IPS-20b (cell line): ENCODE results near the gene ZBTB46.

Source experiments
- H3K27ac ChIP-seq: one replicate; pipeline ENCODE4 v1.5.1; 2013; ENCODE audit warnings: low read length
- H3K27me3 ChIP-seq: 2 replicates; pipeline ENCODE4 v1.6.1; 2013; ENCODE audit warnings: mild to moderate bottlenecking, low read length, inconsistent platforms; ENCODE audit not compliant: insufficient read depth
- H3K36me3 ChIP-seq: 2 replicates; pipeline ENCODE4 v1.6.1; 2013; ENCODE audit warnings: low read depth, mild to moderate bottlenecking, inconsistent platforms, low read length, moderate library complexity; ENCODE audit not compliant: insufficient read depth
- H3K4me1 ChIP-seq: 2 replicates; pipeline ENCODE4 v1.6.1; 2013; ENCODE audit warnings: mild to moderate bottlenecking, control low read depth, inconsistent platforms, low read length, moderate library complexity; ENCODE audit not compliant: insufficient read depth
- H3K4me3 ChIP-seq: 2 replicates; pipeline ENCODE4 v1.5.1; 2013; ENCODE audit warnings: mild to moderate bottlenecking, low read length, inconsistent platforms
- H3K9ac ChIP-seq: 2 replicates; pipeline ENCODE4 v1.6.1; 2013; ENCODE audit warnings: low read depth, mild to moderate bottlenecking, inconsistent platforms, low read length, moderate library complexity
- H3K9me3 ChIP-seq: 2 replicates; pipeline ENCODE4 v1.6.1; 2013; ENCODE audit warnings: mild to moderate bottlenecking, low read depth, low read length, inconsistent platforms; ENCODE audit not compliant: insufficient read depth

The ZBTB46 gene

DNA sequence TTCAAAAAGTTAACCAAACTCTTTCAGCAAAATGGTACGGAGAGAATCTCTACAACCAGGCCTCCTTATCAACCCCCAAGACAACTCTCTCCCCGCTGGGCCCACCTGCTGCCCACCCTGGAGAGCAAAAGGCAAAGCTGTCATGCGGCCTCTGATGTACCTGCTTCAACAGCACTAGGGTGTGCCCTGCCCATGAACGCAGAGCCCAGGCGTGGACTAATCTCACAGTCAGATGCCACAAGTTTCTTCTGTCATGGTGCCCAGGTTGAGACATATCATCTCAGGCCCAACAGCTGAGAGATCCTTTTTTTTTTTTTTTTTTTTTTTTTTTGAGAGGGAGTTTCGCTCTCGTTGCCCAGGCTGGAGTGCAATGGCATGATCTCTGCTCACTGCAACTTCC lies 65.2 kb downstream of the ZBTB46 start:
- H3K9me3 ChIP-seq = no peaks in the 10 kb centered on the region
- H3K27ac ChIP-seq = no peak overlapping the region
- H3K4me1 ChIP-seq = no peaks in the 10 kb centered on the region
- H3K9ac ChIP-seq = no peak overlapping the region
- no peaks in the 10 kb centered on the region for H3K27me3 ChIP-seq
- no peak overlapping the region for H3K4me3 ChIP-seq
- H3K36me3 ChIP-seq = no peaks in the 10 kb centered on the region; the same call in 1 of the 2 replicates

DNA sequence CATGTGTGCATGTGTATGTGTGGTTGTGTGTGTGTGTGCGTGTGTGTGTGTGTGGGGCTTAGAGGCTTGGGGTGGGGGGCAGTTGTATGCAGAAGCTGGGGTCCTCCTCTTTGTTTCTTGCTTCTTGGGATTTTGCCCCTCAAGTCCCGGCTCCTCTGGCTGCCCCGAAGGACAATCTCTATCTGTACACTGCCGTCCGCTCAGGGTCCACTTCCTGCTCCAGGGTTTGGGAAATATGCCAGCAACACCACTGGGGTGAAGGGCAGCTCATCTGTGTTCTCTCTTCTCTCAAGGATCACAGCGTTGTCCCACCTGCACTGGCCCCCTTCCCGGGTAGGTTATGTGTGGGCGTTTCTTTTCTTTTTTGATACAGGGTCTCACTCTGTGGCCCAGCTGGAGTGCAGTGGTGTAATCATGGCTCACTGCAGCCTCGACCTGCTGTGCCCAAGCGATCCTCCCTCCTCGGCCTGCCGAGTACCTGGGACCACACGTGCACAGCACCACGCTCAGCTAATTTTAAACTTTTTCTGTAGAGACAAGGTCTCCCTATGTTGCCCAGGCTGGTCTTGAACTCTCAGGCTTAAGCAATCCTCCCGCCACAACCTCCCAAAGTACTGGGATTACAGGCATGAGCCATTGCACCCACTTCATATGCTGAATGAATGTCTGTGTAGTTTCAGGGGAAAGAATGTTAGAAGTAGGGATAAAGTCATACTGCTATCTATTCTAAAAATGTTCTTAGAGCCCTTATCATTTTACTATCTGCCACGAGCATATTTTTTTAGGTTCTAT lies 65.8 kb downstream of the ZBTB46 start:
- H3K9me3 ChIP-seq = no peaks in the 10 kb centered on the region
- no peak overlapping the region for H3K4me3 ChIP-seq
- no peaks in the 10 kb centered on the region; the same call in 1 of the 2 replicates for H3K36me3 ChIP-seq
- H3K27me3 ChIP-seq = no peaks in the 10 kb centered on the region
- H3K27ac ChIP-seq = no peak overlapping the region
- H3K4me1 ChIP-seq = no peaks in the 10 kb centered on the region
- H3K9ac ChIP-seq = no peak overlapping the region

DNA sequence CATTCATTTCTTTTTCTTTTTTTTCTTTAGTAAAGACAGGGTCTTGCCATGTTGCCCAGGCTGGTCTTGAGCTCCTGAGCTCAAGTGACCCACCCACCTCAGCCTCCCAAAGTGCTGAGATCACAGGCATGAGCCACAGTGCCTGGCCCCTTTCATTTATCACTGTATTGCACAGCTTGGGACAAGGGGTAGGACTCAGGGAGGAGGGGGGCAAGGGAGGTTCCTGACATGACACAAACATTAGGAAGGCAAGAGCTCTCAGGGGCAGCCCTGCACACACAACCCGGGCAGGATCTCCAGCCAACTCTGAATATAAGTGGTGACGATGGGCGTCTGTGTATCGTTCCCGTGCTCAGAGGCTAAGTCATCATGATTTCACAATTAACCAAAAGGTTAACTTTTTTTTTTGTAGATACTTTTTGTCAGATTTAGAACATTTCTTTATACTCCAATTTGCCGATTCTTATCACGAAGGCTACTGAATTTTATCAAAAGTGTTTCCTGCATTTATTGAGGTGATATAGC lies 71.6 kb downstream of the ZBTB46 start:
- Histone ChIP-seq H3K27ac (no peak overlapping the region), H3K36me3 (no peaks in the 10 kb centered on the region), H3K4me1 (no peaks in the 10 kb centered on the region), H3K4me3 (no peak overlapping the region), H3K9ac (no peak overlapping the region), H3K27me3 (no peaks in the 10 kb centered on the region), H3K9me3 (no peaks in the 10 kb centered on the region)

DNA sequence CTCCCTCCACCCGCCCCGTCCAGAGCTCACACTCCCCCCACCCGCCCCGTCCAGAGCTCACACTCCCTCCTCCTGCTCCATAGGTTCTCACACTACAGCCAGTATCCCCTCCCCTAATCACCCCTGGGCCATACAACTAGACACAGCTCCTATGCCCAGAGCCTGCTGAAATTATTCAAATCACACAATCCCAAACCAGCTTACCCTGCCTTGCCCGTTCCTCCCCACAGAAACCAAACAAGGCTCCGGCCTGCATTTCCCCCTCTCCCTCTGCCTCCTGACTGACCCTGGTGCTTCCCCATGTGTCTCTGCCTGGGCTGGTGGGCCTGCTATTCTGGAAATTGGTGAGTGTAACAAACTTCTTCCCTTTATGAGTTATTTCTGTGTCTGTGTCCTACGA lies 72.9 kb downstream of the ZBTB46 start:
- no peaks in the 10 kb centered on the region for H3K27me3 ChIP-seq
- H3K9me3 ChIP-seq = no peaks in the 10 kb centered on the region
- no peaks in the 10 kb centered on the region for H3K36me3 ChIP-seq
- H3K4me3 ChIP-seq = no peak overlapping the region
- H3K4me1 ChIP-seq = no peaks in the 10 kb centered on the region
- H3K27ac ChIP-seq = no peak overlapping the region
- no peak overlapping the region for H3K9ac ChIP-seq

DNA sequence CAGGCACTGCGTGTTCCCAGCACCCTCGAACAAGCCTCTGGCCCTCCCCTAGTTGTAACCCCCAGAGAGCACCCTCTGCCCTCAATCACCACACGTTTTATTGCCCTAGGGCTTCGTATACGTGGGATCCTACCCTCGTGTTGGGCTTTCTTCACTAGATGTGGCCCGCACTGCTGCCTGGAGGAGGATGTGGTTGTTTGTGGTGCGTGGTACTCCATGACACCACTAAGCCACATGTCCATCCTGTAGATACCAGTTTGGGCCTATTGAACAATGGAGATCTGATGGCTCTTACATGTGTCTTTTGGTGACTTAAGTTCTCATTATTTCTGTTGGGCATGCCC lies 74.4 kb downstream of the ZBTB46 start:
- Histone ChIP-seq H3K4me3 (no peak overlapping the region), H3K27me3 (no peaks in the 10 kb centered on the region), H3K9me3 (no peaks in the 10 kb centered on the region), H3K27ac (no peak overlapping the region), H3K36me3 (no peaks in the 10 kb centered on the region), H3K9ac (no peak overlapping the region), H3K4me1 (no peaks in the 10 kb centered on the region)

DNA sequence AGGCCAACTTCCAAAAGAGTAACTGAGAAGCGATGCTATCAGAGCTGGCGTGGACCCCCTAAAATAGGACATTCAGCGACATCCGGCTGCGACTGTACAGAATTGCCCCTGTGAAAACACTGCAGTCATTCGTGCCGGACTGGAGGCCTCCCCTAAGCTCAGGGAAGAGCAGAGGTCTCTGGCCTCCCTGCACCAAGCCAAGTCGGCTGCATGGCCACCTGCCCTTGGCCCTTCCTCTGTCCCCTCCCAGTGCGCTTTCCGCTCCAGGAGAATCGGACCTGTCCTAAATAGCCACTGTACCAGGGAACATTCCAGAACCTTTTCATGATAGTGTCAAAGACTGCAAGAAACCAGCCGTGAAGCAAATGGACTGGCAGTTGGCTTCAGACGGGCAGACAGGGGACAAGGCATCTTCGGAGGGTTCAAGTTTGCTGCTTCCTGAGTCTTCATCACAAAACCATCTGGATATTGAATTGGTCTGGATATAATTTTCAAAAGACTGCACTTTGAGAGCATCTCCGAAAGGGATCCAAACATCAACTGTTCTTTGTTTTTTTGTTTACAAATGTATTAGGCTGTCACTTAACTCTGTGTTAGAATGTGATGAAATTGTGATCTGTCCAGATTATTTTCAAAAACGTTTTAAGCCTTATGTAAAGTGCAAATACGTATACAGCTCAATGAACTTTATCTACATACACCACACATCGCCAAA lies 75.0 kb downstream of the ZBTB46 start:
- no peaks in the 10 kb centered on the region for H3K27me3 ChIP-seq
- H3K9me3 ChIP-seq = no peaks in the 10 kb centered on the region
- H3K4me3 ChIP-seq = no peak overlapping the region
- no peak overlapping the region for H3K9ac ChIP-seq
- no peaks in the 10 kb centered on the region for H3K4me1 ChIP-seq
- H3K27ac ChIP-seq = no peak overlapping the region
- H3K36me3 ChIP-seq = no peaks in the 10 kb centered on the region

DNA sequence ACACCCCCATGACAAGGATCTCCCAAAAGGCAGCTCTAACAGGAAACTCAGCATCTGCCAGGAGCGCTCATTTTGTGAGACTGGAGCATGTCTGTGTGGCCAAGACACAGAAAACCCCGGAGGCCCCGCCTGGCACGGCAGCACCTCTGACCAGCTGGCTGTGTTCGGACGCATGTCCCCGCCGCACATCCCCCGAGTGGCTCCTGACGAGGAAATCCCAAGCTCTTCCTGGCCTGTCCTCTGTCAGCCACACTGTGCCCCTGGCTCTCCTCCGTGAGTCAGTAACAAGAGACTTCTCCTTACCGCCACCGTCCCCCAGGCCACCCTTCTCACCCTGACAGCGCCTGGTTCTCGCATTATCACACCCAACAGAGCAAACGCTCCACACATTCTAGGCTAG lies 77.1 kb downstream of the ZBTB46 start:
- H3K9ac ChIP-seq = no peak overlapping the region
- no peaks in the 10 kb centered on the region for H3K9me3 ChIP-seq
- no peaks in the 10 kb centered on the region for H3K36me3 ChIP-seq
- H3K27ac ChIP-seq = no peak overlapping the region
- no peaks in the 10 kb centered on the region for H3K4me1 ChIP-seq
- H3K4me3 ChIP-seq = no peak overlapping the region
- no peaks in the 10 kb centered on the region for H3K27me3 ChIP-seq

DNA sequence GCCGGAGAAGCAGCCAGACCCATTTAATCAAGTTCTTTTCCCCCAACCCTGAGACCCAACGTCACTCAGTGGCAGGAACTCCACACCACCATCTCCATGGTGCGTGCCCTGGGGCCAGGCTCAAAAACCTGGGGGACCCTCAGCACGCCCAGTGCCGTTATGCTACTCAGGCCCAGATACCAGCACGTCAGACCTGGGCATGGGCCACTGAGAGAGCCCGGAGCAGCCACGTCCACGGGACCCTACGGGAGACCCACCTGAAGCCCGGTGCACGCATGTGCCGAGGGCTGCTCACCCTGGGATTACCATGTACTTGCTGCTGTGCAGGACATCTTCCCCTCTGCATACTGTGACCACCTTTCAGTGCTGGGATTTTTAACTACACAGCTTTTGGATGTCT lies 77.7 kb downstream of the ZBTB46 start:
- Histone ChIP-seq H3K9me3 (no peaks in the 10 kb centered on the region), H3K27ac (no peak overlapping the region), H3K4me1 (no peaks in the 10 kb centered on the region), H3K27me3 (no peaks in the 10 kb centered on the region), H3K9ac (no peak overlapping the region), H3K36me3 (no peaks in the 10 kb centered on the region), H3K4me3 (no peak overlapping the region)

DNA sequence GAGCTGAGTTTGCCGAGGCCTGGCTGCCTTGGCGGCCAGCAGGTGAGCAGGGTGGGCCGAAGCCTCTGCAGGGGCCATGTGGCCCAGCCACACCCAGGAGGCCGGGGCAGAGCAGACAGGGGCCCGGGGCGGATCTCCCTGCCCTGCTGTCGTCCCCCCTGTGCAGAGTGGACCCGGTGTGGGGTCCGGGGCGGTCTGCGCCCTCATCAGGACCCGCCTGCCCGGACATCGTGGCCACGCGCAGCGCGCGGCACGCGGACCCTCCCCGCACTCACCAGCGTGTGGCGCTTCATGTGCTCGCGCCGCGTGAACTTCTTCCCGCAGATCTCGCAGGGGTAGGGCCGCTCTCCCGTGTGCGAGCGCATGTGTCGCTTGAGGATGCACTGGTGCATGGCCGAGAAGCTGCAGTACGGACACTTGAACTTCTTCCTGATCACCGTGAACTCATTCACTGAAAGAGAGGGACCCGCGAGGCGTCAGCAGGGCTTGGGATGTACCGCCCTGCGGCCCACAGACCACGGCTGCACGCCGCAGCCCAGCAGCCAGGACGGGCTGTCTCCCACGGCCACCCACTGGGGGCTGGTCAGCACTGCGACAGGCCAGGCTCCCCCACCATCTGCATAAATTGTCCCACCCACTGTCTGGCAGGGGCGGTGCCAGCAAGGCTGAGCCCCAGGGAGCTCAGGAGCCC lies 78.5 kb downstream of the ZBTB46 start:
- no peak overlapping the region for H3K4me3 ChIP-seq
- H3K9ac ChIP-seq = no peak overlapping the region
- no peaks in the 10 kb centered on the region for H3K9me3 ChIP-seq
- H3K4me1 ChIP-seq = no peaks in the 10 kb centered on the region
- no peaks in the 10 kb centered on the region for H3K36me3 ChIP-seq
- H3K27me3 ChIP-seq = no peaks in the 10 kb centered on the region
- no peak overlapping the region for H3K27ac ChIP-seq

DNA sequence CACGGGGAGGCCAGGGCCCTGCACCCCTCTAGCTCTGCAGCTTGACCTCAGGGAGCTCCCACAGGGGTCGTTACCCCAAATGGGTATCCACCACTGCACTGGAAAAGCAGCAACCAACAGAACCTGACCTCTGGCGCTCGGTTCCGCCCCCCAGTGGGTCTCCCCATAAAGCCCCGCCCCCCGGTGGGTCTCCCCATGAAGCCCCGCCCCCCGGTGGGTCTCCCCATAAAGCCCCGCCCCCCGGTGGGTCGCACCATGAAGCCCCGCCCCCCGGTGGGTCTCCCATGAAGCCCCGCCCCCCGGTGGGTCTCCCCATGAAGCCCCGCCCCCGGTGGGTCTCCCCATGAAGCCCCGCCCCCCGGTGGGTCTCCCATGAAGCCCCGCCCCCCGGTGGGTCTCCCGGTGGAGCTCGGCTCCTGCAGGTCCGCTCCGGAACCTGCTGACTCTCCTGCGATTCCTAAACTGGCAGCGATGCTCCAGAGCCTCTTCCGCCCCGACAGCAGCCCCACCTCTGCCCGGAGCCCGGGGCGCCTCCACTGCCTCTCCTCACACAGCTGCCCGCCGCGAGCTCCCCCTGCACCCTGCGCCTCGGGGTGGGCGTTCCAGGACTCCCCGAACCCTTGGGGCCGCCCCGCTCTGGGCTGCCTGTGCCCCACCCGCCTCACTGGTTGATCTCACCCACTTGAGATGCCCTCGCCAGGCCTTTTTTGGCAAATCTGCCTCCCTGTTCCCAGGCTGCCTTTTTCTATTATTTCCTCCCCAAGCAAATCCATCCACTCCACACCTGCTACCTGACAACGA lies 79.4 kb downstream of the ZBTB46 start:
- no peaks in the 10 kb centered on the region for H3K4me1 ChIP-seq
- H3K27ac ChIP-seq = no peak overlapping the region
- no peaks in the 10 kb centered on the region for H3K9me3 ChIP-seq
- no peaks in the 10 kb centered on the region for H3K36me3 ChIP-seq
- no peak overlapping the region for H3K9ac ChIP-seq
- no peak overlapping the region for H3K4me3 ChIP-seq
- no peaks in the 10 kb centered on the region for H3K27me3 ChIP-seq

DNA sequence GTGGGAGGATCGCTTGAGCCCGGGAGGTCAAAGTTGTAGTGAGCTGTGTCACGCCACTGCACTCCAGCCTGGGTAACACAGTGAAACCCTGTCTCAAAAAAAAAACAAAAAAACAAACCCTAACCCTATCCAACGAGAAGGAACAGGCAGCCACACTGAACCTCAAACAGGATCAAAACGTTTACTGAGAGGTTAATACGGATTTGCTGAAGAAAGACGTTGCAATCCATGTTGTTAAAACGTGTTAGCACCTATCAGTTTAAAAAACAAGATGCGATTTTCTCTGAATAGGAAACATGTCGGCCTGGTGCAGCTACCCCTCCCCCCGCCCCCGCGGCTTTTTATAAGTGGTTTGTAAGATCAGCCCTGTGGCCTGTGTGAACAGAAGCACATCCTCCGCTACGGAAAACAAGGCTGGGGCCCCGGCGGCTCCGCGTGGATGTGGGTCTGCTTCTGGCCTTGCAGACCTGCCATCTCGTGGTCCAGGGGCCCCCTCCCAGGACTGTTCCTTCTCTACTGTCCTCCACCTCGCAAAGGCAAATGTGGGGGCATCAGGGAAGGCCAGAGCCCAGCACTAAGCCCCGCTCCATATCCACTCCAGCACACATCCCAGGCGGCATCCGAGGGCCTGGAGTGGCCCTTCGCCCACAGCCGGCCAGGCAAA lies 80.1 kb downstream of the ZBTB46 start:
- H3K9me3 ChIP-seq = no peaks in the 10 kb centered on the region
- H3K36me3 ChIP-seq = no peaks in the 10 kb centered on the region
- H3K27me3 ChIP-seq = no peaks in the 10 kb centered on the region
- no peak overlapping the region for H3K4me3 ChIP-seq
- no peaks in the 10 kb centered on the region for H3K4me1 ChIP-seq
- H3K9ac ChIP-seq = no peak overlapping the region
- no peak overlapping the region for H3K27ac ChIP-seq
